Endometrial microvascular endothelial cells (primary cell): ENCODE data around the gene COL8A1. TPM values are rescaled to one million over a fixed set of nuclear protein-coding genes. Genes with fewer than 3 reads are reported as not detected.
"Not testable (repeated sequence)": the region's sequence is repeated elsewhere in the genome, so short reads cannot be mapped to it uniquely, and the experiment has no call there.

Experiments
- in situ Hi-C: cut with HindIII; loops from 2 replicates; pipeline ENCODE4 v1.10.0; 2017; ENCODE audit warnings: low sequenced_read_pairs, low pct_unique_long_range_greater_than_20kb; ENCODE audit errors: inconsistent ontology term
- total RNA-seq: library from RNA; depleted of rRNA; stranded (reverse); fragments of >200 nt; gene quantifications from one replicate; pipeline ENCODE4 v1.2.3, GENCODE V29; 2015; ENCODE audit errors: inconsistent ontology term

Gene COL8A1
- total RNA-seq, 1 donor from 2014 or later = 97.5 TPM

GRCh38 chr3:99817047-99817436 lies 178.6 kb downstream of the COL8A1 start:
- in situ Hi-C loops = no loop called here

GRCh38 chr3:99817437-99818240 lies 179.2 kb downstream of the COL8A1 start, which contains the start of gene CMSS1:
TSS of gene CMSS1 (plus strand) at chr3:99817862.
- in situ Hi-C loops = no loop called here

GRCh38 chr3:99818818-99819217 lies 180.4 kb downstream of the COL8A1 start:
- in situ Hi-C loops = no loop called here

- in situ Hi-C loops = no loop called here
Observed at GRCh38 chr3:99823723-99824711, 185.6 kb downstream of the COL8A1 start.

- in situ Hi-C loops = no loop called here
Observed at GRCh38 chr3:99825004-99825640, 186.7 kb downstream of the COL8A1 start.

- in situ Hi-C loops = no loop called here
Observed at GRCh38 chr3:99829844-99830243, 191.4 kb downstream of the COL8A1 start.

- in situ Hi-C loops = no loop called here
Observed at GRCh38 chr3:99833617-99834205, 195.3 kb downstream of the COL8A1 start.

GRCh38 chr3:99834211-99834957 lies 196.0 kb downstream of the COL8A1 start:
- in situ Hi-C loops = no loop called here

GRCh38 chr3:99836681-99837080 lies 198.3 kb downstream of the COL8A1 start:
- in situ Hi-C loops = no loop called here

GRCh38 chr3:99837715-99838114 lies 199.3 kb downstream of the COL8A1 start:
- in situ Hi-C loops = no loop called here

- in situ Hi-C loops = no loop called here
Observed at GRCh38 chr3:99838755-99839154, 200.4 kb downstream of the COL8A1 start.

- in situ Hi-C loops = no loop called here
Observed at GRCh38 chr3:99839613-99840012, 201.2 kb downstream of the COL8A1 start.

GRCh38 chr3:99841949-99842348 lies 203.6 kb downstream of the COL8A1 start:
- in situ Hi-C loops = not testable (repeated sequence)

- in situ Hi-C loops = no loop called here
Observed at GRCh38 chr3:99842826-99843589, 204.6 kb downstream of the COL8A1 start.

- in situ Hi-C loops = no loop called here
Observed at GRCh38 chr3:99843590-99844258, 205.3 kb downstream of the COL8A1 start.

- in situ Hi-C loops = no loop called here
Observed at GRCh38 chr3:99845331-99845730, 206.9 kb downstream of the COL8A1 start.

- in situ Hi-C loops = no loop called here
Observed at GRCh38 chr3:99845999-99846398, 207.6 kb downstream of the COL8A1 start.
